LNCaP clone FGC (cell line): ENCODE measurements around the gene NTN4.
"Not testable (repeated sequence)": the region's sequence is repeated elsewhere in the genome, so short reads cannot be mapped to it uniquely, and the experiment has no call there.

Experiments
- DNase-seq: peaks from one replicate; pipeline ENCODE4 v3.0.0-alpha.2; 2011; ENCODE audit warnings: low read depth
- H3K4me3 ChIP-seq: 2 replicates; pipeline ENCODE4 v1.5.1; 2011; ENCODE audit warnings: mild to moderate bottlenecking, low read depth, low read length, control low read depth
- CTCF ChIP-seq: IDR thresholded peaks from 2 replicates; pipeline ENCODE4 v1.5.1; 2012; ENCODE audit warnings: mild to moderate bottlenecking; ENCODE audit not compliant: control insufficient read depth, insufficient read depth; ENCODE audit errors: extremely low read depth

Gene NTN4

GRCh38 chr12:95830335-95831089 lies 39.9 kb upstream of the NTN4 start:
- no peak for TF ChIP-seq CTCF
- no peak for DNase-seq
- H3K4me3 ChIP-seq = no peak overlapping the region

- H3K4me3 ChIP-seq = no peak overlapping the region
- no peak for TF ChIP-seq CTCF
- peak; percentile 77 for DNase-seq
These were observed 38.8 kb upstream of the NTN4 start for GRCh38 chr12:95829395-95829794.

GRCh38 chr12:95820096-95820703 lies 29.6 kb upstream of the NTN4 start:
- H3K4me3 ChIP-seq = no peak overlapping the region
- no peak for DNase-seq
- TF ChIP-seq CTCF = peak; percentile 72

- DNase-seq = no peak
- no peak overlapping the region for H3K4me3 ChIP-seq
- TF ChIP-seq CTCF = peak; percentile 77
These were observed 25.2 kb upstream of the NTN4 start for GRCh38 chr12:95815632-95816212.

- H3K4me3 ChIP-seq, DNase-seq: not testable (repeated sequence)
These were observed 21.6 kb upstream of the NTN4 start for GRCh38 chr12:95812155-95812554.

- no peak for DNase-seq
- H3K4me3 ChIP-seq = no peak overlapping the region
- TF ChIP-seq CTCF = no peak
These were observed 19.8 kb upstream of the NTN4 start for GRCh38 chr12:95810411-95810810.

- DNase-seq = no peak
- no peak for TF ChIP-seq CTCF
- no peak overlapping the region for H3K4me3 ChIP-seq
These were observed 18.6 kb upstream of the NTN4 start for GRCh38 chr12:95809000-95809680.
